T-helper 2 cell treated with Interferon-gamma antibody and Interleukin-4, amounts not matched to agents 100 ng/mL and 5 ng/mL, for 36 hours (primary cell): ENCODE data around the gene AOAH. TPM values are rescaled to one million over a fixed set of nuclear protein-coding genes. Genes with fewer than 3 reads are reported as not detected.

Source experiments
- intact Hi-C: fragments of 100-400 bp; cut with micrococcal nuclease; formaldehyde crosslinking; loops from one replicate; pipeline ENCODE4 v1.15.1; 2023
- total RNA-seq: library from RNA; stranded (reverse); gene quantifications from 2 replicates; pipeline ENCODE4 v1.2.3, GENCODE V29; 2022

The AOAH gene
- total RNA-seq, 1 donor from 2014 or later = 46.0 TPM

GRCh38 chr7:36692456-36692855 lies 31.8 kb downstream of the AOAH start:
- intact Hi-C loops = loop anchor here (2.0 to 10.0 kb wide), 3 partner anchors 14 to 182 kb away; no protein-coding TSS in a partner anchor

GRCh38 chr7:36691983-36692382 lies 32.3 kb downstream of the AOAH start:
- intact Hi-C loops = loop anchor here (1.0 to 10.0 kb wide), 4 partner anchors 10 to 183 kb away; no protein-coding TSS in a partner anchor

- intact Hi-C loops = loop anchor here (1.0 to 10.0 kb wide), 3 partner anchors 8 to 184 kb away; no protein-coding TSS in a partner anchor
These were observed 33.6 kb downstream of the AOAH start for GRCh38 chr7:36690514-36691187.

- intact Hi-C loops = loop anchor here (5.0 to 10.0 kb wide), 2 partner anchors 87 to 185 kb away; no protein-coding TSS in a partner anchor
These were observed 34.3 kb downstream of the AOAH start for GRCh38 chr7:36690041-36690440.

GRCh38 chr7:36686499-36686898 lies 37.8 kb downstream of the AOAH start:
- intact Hi-C loops = loop anchor here (1.0 kb wide), 1 partner anchor 8 kb away; no protein-coding TSS in a partner anchor

GRCh38 chr7:36684954-36685353 lies 39.3 kb downstream of the AOAH start:
- intact Hi-C loops = loop anchor here (5.0 kb wide), 1 partner anchor 252 kb away; no protein-coding TSS in a partner anchor

GRCh38 chr7:36683695-36684357 lies 40.5 kb downstream of the AOAH start:
- intact Hi-C loops = loop anchor here (5.0 kb wide), 1 partner anchor 253 kb away; no protein-coding TSS in a partner anchor

GRCh38 chr7:36683111-36683510 lies 41.2 kb downstream of the AOAH start:
- intact Hi-C loops = loop anchor here (5.0 kb wide), 1 partner anchor 254 kb away; no protein-coding TSS in a partner anchor

GRCh38 chr7:36682102-36682501 lies 42.2 kb downstream of the AOAH start:
- intact Hi-C loops = loop anchor here (1.0 to 5.0 kb wide), 2 partner anchors 9 to 255 kb away; no protein-coding TSS in a partner anchor

- intact Hi-C loops = loop anchor here (1.0 to 5.0 kb wide), 4 partner anchors 8 to 109 kb away; partner anchors contain the start of gene AOAH
These were observed 46.4 kb downstream of the AOAH start for GRCh38 chr7:36677769-36678437.

- intact Hi-C loops = loop anchor here (5.0 kb wide), 2 partner anchors 509 to 679 kb away; no protein-coding TSS in a partner anchor
These were observed 50.6 kb downstream of the AOAH start for GRCh38 chr7:36673703-36674102.

GRCh38 chr7:36671432-36671829 lies 52.9 kb downstream of the AOAH start:
- intact Hi-C loops = loop anchor here (1.0 to 5.0 kb wide), 3 partner anchors 184 to 681 kb away; no protein-coding TSS in a partner anchor

- intact Hi-C loops = loop anchor here (1.0 to 5.0 kb wide), 4 partner anchors 32 to 681 kb away; no protein-coding TSS in a partner anchor
These were observed 53.5 kb downstream of the AOAH start for GRCh38 chr7:36670585-36671431.

- intact Hi-C loops = no loop called here
These were observed 55.5 kb downstream of the AOAH start for GRCh38 chr7:36668750-36669149.

GRCh38 chr7:36668080-36668479 lies 56.2 kb downstream of the AOAH start:
- intact Hi-C loops = no loop called here

GRCh38 chr7:36667007-36667745 lies 57.1 kb downstream of the AOAH start:
- intact Hi-C loops = no loop called here

- intact Hi-C loops = no loop called here
These were observed 60.8 kb downstream of the AOAH start for GRCh38 chr7:36663481-36663880.

GRCh38 chr7:36661135-36661840 lies 63.0 kb downstream of the AOAH start:
- intact Hi-C loops = no loop called here
